ENCODE results near the gene ERICH6.

Gene ERICH6

GRCh38 chr3:150734795-150735119 is 31.0 kb upstream of the ERICH6 start:
- no peak for DNase-seq (ENCODE audit: insufficient read length)
- no peak for FAIRE-seq
- no peak for TF ChIP-seq TAF1 (IDR thresholded peaks at IDR 0.05; ENCODE audit: borderline replicate concordance, low read depth, low read length)
- no peak for TF ChIP-seq POLR2A (IDR thresholded peaks at IDR 0.05; ENCODE audit: low read depth, low read length)
- TF ChIP-seq POLR2AphosphoS5 (IDR thresholded peaks at IDR 0.05; ENCODE audit: low read depth, low read length): no peak

DNA sequence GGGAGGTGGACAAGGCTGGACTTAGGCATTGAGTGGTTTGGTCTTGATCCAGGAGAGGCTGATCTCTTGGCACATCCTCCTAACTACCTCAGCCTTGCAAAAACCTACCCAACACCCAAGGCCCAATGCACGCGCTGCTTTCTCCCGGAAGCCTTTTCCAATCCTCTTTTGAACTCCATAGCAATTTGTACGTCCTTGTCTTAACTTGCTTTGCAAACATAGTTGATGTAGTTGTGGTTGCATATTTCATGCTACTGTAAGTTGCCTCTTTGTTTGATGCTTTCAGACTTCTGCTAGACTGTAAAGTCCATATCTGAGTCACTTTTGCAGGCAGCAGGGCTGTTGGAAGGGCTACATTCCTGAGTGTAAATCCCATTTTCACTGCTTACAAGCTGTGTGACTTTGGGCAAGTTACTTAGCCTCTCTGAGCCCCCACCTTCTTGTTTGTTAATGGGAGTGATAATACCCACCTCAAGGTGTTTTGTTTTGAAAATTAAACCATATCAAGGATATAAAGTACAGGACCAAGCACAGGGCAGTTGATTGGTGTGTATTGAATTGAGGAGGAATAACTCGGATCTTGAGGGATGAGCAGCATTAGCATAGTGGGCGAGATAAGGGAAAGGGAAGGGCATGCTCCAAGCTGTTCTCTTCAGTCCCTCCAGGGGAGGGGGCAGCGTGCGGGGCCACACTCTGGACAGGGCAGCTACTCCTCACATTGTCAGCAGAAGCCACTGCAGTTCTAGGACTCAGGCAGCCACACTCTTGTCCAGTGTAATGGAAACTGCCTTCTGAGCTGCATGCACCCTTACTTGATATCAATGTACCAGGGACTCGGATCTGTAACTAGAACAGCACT is 30.4 kb upstream of the ERICH6 start:
- FAIRE-seq: no peak
- TF ChIP-seq POLR2A (IDR thresholded peaks at IDR 0.05; ENCODE audit: low read depth, low read length): no peak
- TF ChIP-seq POLR2AphosphoS5 (IDR thresholded peaks at IDR 0.05; ENCODE audit: low read depth, low read length): no peak
- TF ChIP-seq TAF1 (IDR thresholded peaks at IDR 0.05; ENCODE audit: borderline replicate concordance, low read depth, low read length): no peak
- no peak for DNase-seq (ENCODE audit: insufficient read length)

- TF ChIP-seq POLR2AphosphoS5 (IDR thresholded peaks at IDR 0.05; ENCODE audit: low read depth, low read length): no peak
- no peak for TF ChIP-seq POLR2A (IDR thresholded peaks at IDR 0.05; ENCODE audit: low read depth, low read length)
- TF ChIP-seq TAF1 (IDR thresholded peaks at IDR 0.05; ENCODE audit: borderline replicate concordance, low read depth, low read length): no peak
- FAIRE-seq (no peak), DNase-seq (ENCODE audit: insufficient read length) (no peak)
Observed at GRCh38 chr3:150733373-150733935, 29.7 kb upstream of the ERICH6 start.

- DNase-seq (ENCODE audit: insufficient read length) (no peak), FAIRE-seq (no peak)
- TF ChIP-seq POLR2A (IDR thresholded peaks at IDR 0.05; ENCODE audit: low read depth, low read length) (no peak), TAF1 (IDR thresholded peaks at IDR 0.05; ENCODE audit: borderline replicate concordance, low read depth, low read length) (no peak), POLR2AphosphoS5 (IDR thresholded peaks at IDR 0.05; ENCODE audit: low read depth, low read length) (no peak)
Observed at GRCh38 chr3:150729682-150730360, 26.1 kb upstream of the ERICH6 start.

- DNase-seq (ENCODE audit: insufficient read length) (no peak), FAIRE-seq (no peak)
- TF ChIP-seq POLR2AphosphoS5 (IDR thresholded peaks at IDR 0.05; ENCODE audit: low read depth, low read length) (no peak), POLR2A (IDR thresholded peaks at IDR 0.05; ENCODE audit: low read depth, low read length) (no peak), TAF1 (IDR thresholded peaks at IDR 0.05; ENCODE audit: borderline replicate concordance, low read depth, low read length) (no peak)
Observed at GRCh38 chr3:150727653-150728502, 24.2 kb upstream of the ERICH6 start.

- FAIRE-seq (no peak), DNase-seq (ENCODE audit: insufficient read length) (no peak)
- TF ChIP-seq POLR2A (IDR thresholded peaks at IDR 0.05; ENCODE audit: low read depth, low read length) (no peak), TAF1 (IDR thresholded peaks at IDR 0.05; ENCODE audit: borderline replicate concordance, low read depth, low read length) (no peak), POLR2AphosphoS5 (IDR thresholded peaks at IDR 0.05; ENCODE audit: low read depth, low read length) (no peak)
Observed at GRCh38 chr3:150725548-150725947, 21.8 kb upstream of the ERICH6 start.

DNA sequence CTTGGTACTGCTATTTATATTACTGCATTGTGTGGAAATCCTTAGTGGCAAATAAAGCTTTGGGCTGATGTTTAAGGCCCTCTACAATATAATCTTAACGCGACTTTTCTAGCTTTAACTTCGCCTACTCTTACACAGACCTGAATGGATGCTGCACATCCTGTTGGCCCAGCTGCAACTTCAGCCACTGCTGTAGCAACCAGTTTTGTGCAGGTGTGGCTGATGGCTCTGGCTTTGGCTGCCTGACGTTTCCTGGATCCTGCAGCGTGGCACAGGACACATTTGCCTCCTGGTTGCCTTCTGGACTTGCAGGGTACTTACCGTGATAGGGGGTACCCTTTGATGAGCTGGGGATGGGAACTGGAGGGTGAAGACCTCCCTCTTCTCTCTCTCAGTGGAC is 20.2 kb upstream of the ERICH6 start:
- no peak for TF ChIP-seq POLR2A (IDR thresholded peaks at IDR 0.05; ENCODE audit: low read depth, low read length)
- no peak for TF ChIP-seq TAF1 (IDR thresholded peaks at IDR 0.05; ENCODE audit: borderline replicate concordance, low read depth, low read length)
- TF ChIP-seq POLR2AphosphoS5 (IDR thresholded peaks at IDR 0.05; ENCODE audit: low read depth, low read length): no peak
- FAIRE-seq: no peak
- no peak for DNase-seq (ENCODE audit: insufficient read length)

GRCh38 chr3:150722267-150722666 is 18.5 kb upstream of the ERICH6 start:
- FAIRE-seq (no peak), DNase-seq (ENCODE audit: insufficient read length) (no peak)
- TF ChIP-seq POLR2AphosphoS5 (IDR thresholded peaks at IDR 0.05; ENCODE audit: low read depth, low read length) (no peak), POLR2A (IDR thresholded peaks at IDR 0.05; ENCODE audit: low read depth, low read length) (no peak), TAF1 (IDR thresholded peaks at IDR 0.05; ENCODE audit: borderline replicate concordance, low read depth, low read length) (no peak)

DNA sequence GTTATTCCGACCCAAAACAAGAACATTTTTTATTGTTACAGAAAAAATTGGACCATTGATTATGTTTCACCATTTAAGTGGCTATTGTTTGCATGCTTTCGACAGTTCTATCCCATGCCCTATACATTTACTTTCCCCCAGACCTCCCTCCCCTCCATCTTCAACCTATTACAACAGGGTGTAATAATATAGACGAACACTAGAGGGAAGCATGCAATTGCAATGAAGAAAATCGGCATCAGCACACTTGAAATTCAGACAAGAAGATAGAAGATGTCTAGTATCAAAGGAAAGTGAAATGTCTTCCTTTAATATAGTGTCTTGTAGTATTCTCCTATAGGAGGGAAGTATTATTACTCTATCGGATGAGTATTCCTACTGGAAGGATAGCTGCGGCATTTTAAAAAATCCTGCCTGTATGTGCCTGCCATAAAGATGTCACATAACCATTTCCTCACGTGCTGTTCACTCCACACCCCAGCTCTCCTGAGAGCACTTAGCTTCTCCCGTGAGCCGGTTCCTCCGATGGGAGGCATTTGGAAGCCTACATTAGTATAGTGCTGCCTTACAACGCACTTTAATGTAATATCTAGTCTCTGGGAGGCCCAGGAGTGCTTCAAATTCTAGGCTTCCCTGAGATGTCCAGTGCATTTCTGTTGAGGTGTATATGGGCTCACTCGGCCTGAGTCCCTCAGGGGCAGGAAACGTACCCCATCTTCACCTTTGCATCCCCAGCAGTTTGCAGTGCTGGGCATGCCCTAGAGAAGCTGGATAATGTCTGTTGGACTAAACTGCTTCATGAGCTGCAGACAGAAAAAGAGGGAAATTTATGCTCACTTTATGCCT is 17.8 kb upstream of the ERICH6 start:
- TF ChIP-seq POLR2AphosphoS5 (IDR thresholded peaks at IDR 0.05; ENCODE audit: low read depth, low read length) (no peak), TAF1 (IDR thresholded peaks at IDR 0.05; ENCODE audit: borderline replicate concordance, low read depth, low read length) (no peak), POLR2A (IDR thresholded peaks at IDR 0.05; ENCODE audit: low read depth, low read length) (no peak)
- DNase-seq (ENCODE audit: insufficient read length): peak; percentile 30
- FAIRE-seq: peak; percentile 90

DNA sequence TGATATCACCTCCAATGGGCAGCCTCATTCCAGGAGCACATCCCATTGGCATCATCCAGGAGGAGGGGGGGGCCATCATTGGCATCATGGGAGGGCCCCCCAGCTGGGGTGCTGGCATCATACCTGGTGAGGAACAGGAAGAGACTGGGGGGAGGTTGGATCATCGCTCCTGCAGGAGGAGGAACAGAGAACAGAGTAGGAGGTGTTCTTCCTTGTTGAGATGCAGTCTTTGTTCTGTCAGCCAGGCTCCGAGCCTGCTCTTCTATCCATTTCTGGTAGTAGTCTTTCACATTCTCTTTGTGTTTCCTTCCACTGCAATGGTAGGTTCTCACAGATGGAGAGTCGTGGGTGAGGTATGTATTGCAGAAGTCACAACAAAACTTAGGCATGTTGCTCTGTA is 16.7 kb upstream of the ERICH6 start:
- no peak for FAIRE-seq
- TF ChIP-seq TAF1 (IDR thresholded peaks at IDR 0.05; ENCODE audit: borderline replicate concordance, low read depth, low read length): no peak
- TF ChIP-seq POLR2AphosphoS5 (IDR thresholded peaks at IDR 0.05; ENCODE audit: low read depth, low read length): no peak
- no peak for TF ChIP-seq POLR2A (IDR thresholded peaks at IDR 0.05; ENCODE audit: low read depth, low read length)
- no peak for DNase-seq (ENCODE audit: insufficient read length)
